HG03280 (cell line): ENCODE data around the gene SULF2.

Experiments
- ATAC-seq: cut with Tn5 transposase; IDR thresholded peaks from one replicate; pipeline ENCODE4 v1.9.1; 2021; ENCODE audit warnings: mild to moderate bottlenecking, moderate library complexity; ENCODE audit not compliant: unreplicated experiment

The SULF2 gene

GRCh38 chr20:47659904-47660601 is 125.2 kb downstream of the SULF2 start:
- ATAC-seq: no peak

- ATAC-seq: no peak
Observed at GRCh38 chr20:47656318-47656717, 129.0 kb downstream of the SULF2 start.

- no peak for ATAC-seq
Observed at GRCh38 chr20:47655635-47656034, 129.6 kb downstream of the SULF2 start.

DNA sequence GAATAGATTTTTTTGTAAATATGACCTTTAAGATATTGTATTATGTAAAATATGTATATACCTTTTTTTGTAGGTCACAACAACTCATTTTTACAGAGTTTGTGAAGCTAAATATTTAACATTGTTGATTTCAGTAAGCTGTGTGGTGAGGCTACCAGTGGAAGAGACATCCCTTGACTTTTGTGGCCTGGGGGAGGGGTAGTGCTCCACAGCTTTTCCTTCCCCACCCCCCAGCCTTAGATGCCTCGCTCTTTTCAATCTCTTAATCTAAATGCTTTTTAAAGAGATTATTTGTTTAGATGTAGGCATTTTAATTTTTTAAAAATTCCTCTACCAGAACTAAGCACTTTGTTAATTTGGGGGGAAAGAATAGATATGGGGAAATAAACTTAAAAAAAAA is 130.9 kb downstream of the SULF2 start:
- no peak for ATAC-seq

GRCh38 chr20:47653869-47654268 is 131.4 kb downstream of the SULF2 start:
- ATAC-seq: no peak

GRCh38 chr20:47652794-47653193 is 132.5 kb downstream of the SULF2 start:
- no peak for ATAC-seq

DNA sequence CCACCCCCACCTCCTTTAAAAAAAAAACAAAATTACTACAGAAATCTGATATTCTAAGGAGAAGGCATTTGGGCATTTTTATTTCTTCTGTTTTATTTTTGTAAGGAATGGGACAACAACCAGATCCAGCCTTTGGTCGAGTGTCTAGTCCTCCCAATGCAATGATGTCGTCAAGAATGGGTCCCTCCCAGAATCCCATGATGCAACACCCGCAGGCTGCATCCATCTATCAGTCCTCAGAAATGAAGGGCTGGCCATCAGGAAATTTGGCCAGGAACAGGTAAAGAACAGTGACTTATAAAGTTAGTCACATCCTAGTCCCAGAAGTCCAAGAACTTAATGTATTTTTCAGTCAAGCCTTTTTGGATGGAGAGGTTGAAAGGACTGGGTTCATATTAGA is 133.0 kb downstream of the SULF2 start:
- no peak for ATAC-seq

DNA sequence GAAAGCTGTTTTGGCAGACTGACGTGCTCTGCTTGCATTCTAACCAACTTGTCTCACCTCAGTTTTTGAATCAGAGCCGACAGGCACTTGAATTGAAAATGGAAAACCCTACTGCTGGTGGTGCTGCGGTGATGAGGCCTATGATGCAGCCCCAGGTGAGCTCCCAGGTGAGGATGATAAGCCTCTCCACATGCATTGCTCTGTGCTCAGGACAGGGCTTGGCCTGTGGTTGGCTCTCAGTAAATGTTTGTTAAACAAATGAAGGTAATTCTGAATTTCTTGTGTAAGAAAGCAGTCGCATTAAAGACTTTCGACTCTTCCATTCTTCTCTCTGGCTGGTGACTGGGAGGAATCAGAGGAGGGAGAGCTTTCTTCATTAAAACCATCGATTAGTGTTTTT is 136.3 kb downstream of the SULF2 start:
- ATAC-seq: no peak

GRCh38 chr20:47647994-47648393 is 137.3 kb downstream of the SULF2 start:
- ATAC-seq: no peak

GRCh38 chr20:47645632-47646031 is 139.6 kb downstream of the SULF2 start:
- ATAC-seq: no peak

GRCh38 chr20:47642624-47643023 is 142.7 kb downstream of the SULF2 start:
- ATAC-seq: no peak

- no peak for ATAC-seq
Observed at GRCh38 chr20:47642118-47642517, 143.2 kb downstream of the SULF2 start.

DNA sequence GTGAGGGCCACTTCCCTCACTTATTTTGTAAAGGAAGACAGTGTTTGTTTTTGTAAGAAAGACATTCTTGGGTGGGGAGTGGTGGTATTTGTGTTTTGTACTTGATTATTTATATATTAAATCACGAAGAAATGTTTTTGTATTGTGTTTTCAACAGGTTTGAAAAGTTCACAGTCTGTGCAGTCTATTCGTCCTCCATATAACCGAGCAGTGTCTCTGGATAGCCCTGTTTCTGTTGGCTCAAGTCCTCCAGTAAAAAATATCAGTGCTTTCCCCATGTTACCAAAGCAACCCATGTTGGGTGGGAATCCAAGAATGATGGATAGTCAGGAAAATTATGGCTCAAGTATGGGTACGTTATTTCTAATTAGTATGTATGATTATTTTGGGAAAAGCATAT is 146.4 kb downstream of the SULF2 start:
- ATAC-seq: no peak

GRCh38 chr20:47635256-47635655 is 150.0 kb downstream of the SULF2 start:
- no peak for ATAC-seq

DNA sequence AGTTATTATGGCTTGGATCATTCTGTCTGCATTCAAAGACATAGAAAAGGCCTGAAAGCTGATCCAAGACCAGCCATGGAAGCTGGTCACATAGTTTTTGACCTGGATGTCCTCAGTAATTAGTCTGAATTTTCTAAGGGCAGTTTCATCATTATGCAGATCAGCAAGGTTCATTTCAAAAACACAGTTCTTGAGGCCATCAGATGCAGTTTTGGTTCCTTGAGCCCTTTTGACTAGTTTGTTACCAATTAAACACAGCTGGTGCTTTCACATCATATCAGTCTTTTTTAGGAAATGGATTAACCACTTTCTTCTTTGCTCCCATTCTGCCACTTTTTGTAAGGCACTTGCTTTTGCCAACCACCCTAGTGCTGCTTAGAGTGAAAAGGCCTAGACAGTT is 154.2 kb downstream of the SULF2 start:
- no peak for ATAC-seq

- no peak for ATAC-seq
Observed at GRCh38 chr20:47629907-47630306, 155.4 kb downstream of the SULF2 start.

DNA sequence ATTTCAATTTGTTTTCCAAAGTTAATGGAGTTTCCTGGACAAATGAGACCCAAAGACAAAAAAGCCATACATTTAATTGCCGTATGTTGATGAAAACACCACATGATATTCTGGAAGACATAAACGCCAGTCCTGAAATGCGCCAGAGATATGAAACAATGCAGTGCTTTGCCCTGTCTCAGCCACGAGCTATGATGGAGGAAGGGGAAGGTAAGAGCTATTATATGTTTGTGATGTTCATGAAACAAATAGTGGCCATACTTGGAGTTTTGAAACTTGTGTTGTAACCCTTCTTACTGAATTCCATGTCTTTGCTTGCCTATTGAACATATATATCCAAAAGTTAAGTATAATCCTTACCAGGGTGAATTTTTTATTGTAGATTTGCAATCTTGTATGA is 157.7 kb downstream of the SULF2 start:
- no peak for ATAC-seq

DNA sequence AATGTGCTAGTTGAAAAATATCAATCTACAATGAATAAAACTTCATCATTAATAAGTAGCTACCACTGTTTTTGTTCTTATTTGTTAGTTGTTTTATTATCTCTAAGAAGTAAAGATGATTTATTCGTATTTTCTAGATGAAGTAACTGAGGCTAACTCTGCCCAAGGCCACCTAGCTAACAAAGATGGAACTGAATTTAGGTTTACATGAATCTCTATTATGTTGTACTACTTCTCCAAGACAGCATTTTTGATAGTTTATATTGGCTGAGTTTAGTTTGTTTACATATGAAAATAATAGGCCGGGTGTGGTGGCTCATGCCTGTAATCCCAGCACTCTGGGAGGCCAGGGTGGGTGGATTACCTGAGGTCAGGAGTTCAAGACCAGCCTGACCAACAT is 162.1 kb downstream of the SULF2 start:
- no peak for ATAC-seq

- no peak for ATAC-seq
Observed at GRCh38 chr20:47622118-47622665, 163.1 kb downstream of the SULF2 start.

- ATAC-seq: no peak
Observed at GRCh38 chr20:47620808-47621805, 164.2 kb downstream of the SULF2 start.

GRCh38 chr20:47618479-47618878 is 166.8 kb downstream of the SULF2 start:
- no peak for ATAC-seq
